Left hindlimb (tissue), 1 donor: ENCODE measurements around the gene TRAPPC5.

Experiments
- DNase-seq: peaks from one replicate; pipeline ENCODE4 v3.0.0-alpha.2; 2018

TRAPPC5 gene

GRCh38 chr19:7677669-7678311, 2.8 kb upstream of the TRAPPC5 start:
- no peak for DNase-seq

DNA sequence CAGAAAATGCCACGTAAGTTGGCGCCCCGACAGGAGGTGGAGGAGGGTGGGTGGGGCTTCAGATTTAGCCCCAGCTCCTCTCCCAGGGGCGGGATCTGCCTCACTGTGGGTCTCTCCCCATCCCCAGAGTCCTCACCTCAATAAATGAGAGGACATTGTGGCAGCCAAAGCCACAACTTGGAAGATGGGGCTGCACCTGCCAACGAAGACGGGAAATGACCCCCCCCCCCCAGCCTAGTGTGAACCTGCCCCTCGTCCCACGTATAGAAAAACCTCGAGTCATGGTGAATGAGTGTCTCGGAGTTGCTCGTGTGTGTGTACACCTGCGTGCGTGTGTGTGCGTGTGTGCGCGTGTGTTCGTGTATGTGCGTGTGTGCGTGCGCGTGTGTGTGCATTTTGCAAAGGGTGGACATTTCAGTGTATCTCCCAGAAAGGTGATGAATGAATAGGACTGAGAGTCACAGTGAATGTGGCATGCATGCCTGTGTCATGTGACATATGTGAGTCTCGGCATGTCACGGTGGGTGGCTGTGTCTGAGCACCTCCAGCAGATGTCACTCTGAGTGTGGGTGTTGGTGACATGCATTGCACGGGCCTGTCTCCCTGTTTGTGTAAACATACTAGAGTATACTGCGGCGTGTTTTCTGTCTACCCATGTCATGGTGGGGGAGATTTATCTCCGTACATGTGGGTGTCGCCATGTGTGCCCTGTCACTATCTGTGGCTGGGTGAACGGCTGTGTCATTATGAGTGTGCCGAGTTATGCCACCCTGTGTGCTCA, 1.5 kb upstream of the TRAPPC5 start:
- DNase-seq, result no peak

DNA sequence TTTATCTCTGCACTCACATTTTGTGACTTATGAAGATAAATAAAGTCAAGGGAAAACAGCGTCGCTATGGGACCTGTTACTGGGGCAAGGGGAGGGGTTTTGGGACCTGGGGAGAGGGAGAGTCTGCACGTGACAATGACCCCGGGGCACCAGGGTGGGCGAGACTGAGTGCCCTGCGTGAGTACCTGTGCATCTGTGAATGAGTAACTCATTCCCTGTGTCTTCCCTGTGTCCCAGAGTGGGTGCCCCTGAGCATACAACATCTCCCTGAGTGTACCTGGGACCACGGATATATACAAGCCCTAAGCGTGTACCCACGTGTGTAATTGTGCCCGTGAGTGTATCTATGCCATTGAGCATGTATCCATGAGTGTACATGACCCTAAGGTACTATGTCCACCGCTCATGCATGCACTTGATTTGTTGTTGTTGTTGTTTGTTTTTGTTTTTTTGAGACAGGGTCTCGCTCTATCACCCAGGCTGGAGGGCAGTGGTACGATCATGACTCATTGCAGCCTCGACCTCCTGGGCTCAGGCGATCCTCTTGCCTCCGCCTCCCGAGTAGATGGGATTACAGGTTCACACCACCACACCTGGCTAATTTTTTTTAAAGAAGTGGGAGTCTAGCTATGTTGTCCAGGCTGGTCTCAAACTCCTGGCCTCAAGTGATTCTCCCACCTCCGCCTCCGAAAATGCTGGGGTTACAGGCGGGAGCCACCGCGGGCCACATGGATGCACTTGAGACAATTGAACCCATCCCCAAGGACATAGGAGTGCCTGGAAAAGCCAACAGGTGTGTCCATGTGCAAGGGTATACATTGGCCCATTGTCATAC, 645 bp upstream of the TRAPPC5 start:
- no peak for DNase-seq

DNA sequence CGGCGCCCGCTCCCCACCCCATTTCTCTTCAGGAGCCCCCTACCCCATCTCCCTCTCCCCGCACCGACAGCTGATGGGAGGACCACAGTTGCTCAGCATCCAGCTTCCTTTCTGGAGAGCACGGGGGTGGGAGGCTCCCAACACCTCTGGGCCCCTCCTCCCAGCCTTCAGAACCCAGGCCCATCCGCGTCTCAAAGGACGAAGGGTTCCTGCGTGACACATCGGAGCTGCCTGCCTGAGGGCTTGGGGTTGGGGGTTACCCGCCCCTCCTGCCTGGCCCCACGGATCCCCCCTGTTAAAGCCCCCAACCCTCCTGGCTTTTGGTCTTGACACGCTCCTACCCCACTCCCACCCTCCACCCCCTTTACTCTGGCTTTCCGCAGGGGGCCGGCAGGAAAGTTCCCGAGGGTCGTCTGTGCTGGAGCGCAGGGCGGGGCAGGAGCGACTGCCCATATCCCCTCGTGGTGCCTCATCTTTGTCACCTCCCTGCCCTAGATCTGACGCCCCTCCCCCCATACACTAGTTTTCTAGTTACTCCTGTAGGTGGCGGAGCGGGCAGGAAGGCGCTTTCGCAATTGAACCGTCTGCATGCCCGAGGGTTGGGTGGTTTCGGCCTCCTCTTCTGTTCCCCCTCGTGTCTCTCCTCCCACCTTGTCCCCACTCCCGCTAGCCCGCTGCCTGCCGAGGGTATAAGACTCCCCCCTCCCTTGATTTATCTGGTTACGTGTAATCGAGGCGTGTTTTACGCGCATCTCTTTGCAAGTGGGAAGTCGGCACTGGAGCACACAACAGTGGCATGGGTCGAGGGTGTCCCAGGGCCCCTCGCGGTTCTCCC, 924 bp downstream of the TRAPPC5 start:
- DNase-seq, result peak; percentile 79

DNA sequence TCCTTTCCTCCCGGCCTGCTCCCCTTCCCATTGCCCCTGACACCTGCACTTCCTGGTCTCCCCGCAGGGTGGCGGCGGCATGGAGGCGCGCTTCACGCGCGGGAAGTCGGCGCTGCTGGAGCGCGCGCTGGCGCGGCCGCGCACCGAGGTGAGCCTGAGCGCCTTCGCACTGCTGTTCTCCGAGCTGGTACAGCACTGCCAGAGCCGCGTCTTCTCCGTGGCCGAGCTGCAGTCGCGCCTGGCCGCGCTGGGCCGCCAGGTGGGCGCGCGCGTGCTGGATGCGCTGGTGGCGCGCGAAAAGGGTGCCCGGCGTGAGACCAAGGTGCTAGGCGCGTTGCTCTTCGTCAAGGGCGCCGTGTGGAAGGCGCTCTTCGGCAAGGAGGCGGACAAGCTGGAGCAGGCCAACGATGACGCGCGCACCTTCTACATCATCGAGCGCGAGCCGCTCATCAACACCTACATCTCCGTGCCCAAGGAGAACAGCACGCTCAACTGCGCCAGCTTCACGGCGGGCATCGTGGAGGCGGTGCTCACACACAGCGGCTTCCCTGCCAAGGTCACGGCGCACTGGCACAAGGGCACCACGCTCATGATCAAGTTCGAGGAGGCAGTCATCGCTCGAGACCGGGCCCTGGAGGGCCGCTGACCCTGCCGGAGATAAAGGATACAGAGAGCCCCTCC, 1.7 kb downstream of the TRAPPC5 start:
- DNase-seq, result no peak

- no peak for DNase-seq
Measured at GRCh38 chr19:7685546-7686445, 5.2 kb downstream of the TRAPPC5 start.

GRCh38 chr19:7687177-7687576, 6.5 kb downstream of the TRAPPC5 start:
- no peak for DNase-seq

DNA sequence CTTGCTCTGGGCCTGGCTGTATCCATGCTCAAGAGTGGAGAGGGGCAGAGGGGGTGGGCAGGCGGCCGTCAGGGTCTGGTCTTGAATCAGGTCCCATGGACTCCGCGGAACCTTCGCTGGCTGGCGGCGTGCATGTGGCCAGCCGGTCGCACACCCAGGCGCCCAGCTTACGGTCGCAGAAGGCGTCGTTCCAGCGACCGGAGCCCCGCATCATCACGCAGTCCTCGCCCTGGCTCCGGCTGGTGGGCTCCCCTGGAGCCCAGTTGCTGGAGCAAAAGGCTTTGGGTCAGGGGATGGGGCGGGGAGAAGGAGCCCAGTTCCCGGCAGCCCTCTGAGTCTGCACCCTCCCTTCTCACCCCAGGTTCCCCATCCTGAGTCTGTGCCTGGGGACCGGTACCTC, 8.5 kb downstream of the TRAPPC5 start:
- DNase-seq, result no peak

- no peak for DNase-seq
Measured at GRCh38 chr19:7690779-7691258, 10.2 kb downstream of the TRAPPC5 start.

DNA sequence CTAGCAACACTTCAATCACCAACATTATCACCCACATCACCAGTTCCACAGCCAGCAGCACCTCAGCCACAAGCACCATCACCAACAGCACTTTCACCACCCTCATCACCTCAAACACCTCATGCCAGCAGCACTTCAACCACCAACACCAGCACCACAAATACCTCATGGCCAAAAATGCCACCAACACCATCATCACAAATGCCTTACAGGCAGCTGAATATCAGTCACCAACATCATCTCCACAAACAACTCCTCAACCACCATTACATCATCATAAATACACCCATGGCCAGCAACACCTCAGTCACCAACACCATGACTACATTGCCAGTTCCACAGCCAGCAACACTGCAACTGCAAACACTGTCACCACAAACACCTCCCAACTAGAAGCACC, 10.9 kb downstream of the TRAPPC5 start:
- DNase-seq, result no peak

- no peak for DNase-seq
Measured at GRCh38 chr19:7692417-7693088, 11.9 kb downstream of the TRAPPC5 start.

GRCh38 chr19:7694499-7694898, 13.9 kb downstream of the TRAPPC5 start:
- DNase-seq, result no peak

DNA sequence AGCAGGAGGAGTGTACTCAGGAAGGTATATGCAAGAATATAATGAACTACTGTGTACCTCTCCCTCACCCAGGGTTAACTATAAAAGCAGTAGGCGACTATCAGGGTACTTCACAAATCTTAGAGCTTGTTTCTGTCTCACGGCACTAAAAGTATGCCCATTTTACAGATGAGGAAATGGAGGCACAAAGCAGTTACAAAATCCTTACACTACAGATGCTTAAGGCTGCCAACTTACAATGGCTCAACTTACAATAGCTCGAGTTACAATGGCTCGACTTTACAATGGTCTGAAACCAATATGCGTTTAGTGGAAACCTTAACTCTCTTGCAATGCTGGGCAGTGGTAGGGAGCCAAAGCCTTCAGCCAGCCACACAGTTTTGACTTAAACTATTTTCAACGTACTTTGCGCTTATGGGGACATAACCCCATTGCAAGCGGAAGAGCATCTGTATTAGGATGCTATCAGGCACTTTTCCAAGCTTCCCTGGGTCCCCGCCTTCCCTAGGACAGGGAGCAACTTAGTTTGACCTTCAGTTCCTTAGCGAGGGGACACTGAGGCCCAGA, 17.2 kb downstream of the TRAPPC5 start:
- DNase-seq, result no peak

DNA sequence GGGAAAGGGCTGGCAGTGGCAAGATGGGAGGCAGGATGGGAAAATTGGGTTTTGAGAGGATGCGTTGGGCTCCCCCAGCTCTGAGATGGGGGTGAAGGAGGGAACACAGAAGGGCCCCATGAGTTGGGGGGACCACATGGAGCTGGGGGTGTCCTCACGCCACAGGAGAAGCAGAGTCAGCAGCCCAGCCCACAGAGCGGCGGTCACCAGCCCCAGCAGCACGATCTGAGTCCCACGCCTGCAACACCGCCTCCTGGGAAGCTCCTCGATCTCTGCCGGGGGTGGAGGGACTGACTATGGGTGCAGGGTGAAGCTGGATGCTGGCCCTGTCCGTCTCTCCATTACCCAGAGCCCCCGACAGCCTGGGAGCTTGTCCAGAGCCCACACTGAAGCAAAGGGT, 17.9 kb downstream of the TRAPPC5 start:
- DNase-seq, result no peak

DNA sequence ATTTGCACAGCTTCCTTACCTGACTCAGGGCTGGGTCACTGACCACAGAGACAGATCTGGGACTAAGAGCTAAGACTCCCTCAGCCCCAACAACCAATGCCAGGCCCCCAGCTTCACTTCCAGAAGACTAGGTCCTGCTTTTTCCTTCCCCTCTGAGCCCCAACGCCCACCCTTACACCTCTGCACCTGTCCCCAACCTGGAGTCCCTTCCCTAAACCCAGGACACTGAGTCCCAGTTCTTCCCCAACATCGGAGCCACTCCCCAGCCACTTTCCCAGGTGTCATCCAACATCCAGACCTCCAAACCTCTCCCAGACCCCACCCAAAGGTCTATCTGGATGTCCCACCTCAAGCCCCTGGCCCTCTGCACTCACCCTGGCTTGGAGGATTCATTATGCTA, 18.4 kb downstream of the TRAPPC5 start:
- DNase-seq, result no peak

GRCh38 chr19:7699417-7700401, 19.1 kb downstream of the TRAPPC5 start:
- DNase-seq, result no peak

GRCh38 chr19:7701049-7701653, 20.5 kb downstream of the TRAPPC5 start:
- DNase-seq, result no peak
